Measurements from ENCODE around the gene CADPS.

The CADPS gene

GRCh38 chr3:62405135-62405534 lies 470.1 kb downstream of the CADPS start:
- no peak for DNase-seq

- DNase-seq, result no peak
These were observed 470.9 kb downstream of the CADPS start for GRCh38 chr3:62404321-62404720.

GRCh38 chr3:62403765-62404164 lies 471.5 kb downstream of the CADPS start:
- no peak for DNase-seq

GRCh38 chr3:62392626-62393292 lies 482.5 kb downstream of the CADPS start:
- DNase-seq, result no peak

GRCh38 chr3:62387251-62387650 lies 488.0 kb downstream of the CADPS start:
- DNase-seq, result no peak

- DNase-seq, result no peak
These were observed 495.9 kb downstream of the CADPS start for GRCh38 chr3:62379321-62379798.

GRCh38 chr3:62378921-62379320 lies 496.3 kb downstream of the CADPS start:
- no peak for DNase-seq

GRCh38 chr3:62378311-62378789 lies 496.9 kb downstream of the CADPS start:
- DNase-seq, result no peak

GRCh38 chr3:62376906-62377877 lies 498.0 kb downstream of the CADPS start:
- no peak for DNase-seq

- DNase-seq, result no peak
These were observed 498.8 kb downstream of the CADPS start for GRCh38 chr3:62376454-62376720.

GRCh38 chr3:62375655-62376453 lies 499.4 kb downstream of the CADPS start:
- no peak for DNase-seq

GRCh38 chr3:62374341-62375218 lies 500.6 kb downstream of the CADPS start:
- DNase-seq, result no peak

- no peak for DNase-seq
These were observed 501.4 kb downstream of the CADPS start for GRCh38 chr3:62373714-62374333.

- no peak for DNase-seq
These were observed 502.0 kb downstream of the CADPS start, which contains the start of gene FEZF2 for GRCh38 chr3:62373215-62373614. Gene FEZF2 (minus strand): TSS chr3:62373550. CDS start chr3:62372868, 682 bp downstream.

GRCh38 chr3:62372621-62373041 lies 502.6 kb downstream of the CADPS start:
- no peak for DNase-seq

- no peak for DNase-seq
These were observed 503.3 kb downstream of the CADPS start for GRCh38 chr3:62371720-62372591.

GRCh38 chr3:62370858-62371719 lies 504.1 kb downstream of the CADPS start:
- no peak for DNase-seq

GRCh38 chr3:62370112-62370857 lies 504.9 kb downstream of the CADPS start:
- DNase-seq, result no peak

GRCh38 chr3:62369476-62369743 lies 505.8 kb downstream of the CADPS start:
- no peak for DNase-seq

Measured in activated CD4-positive, alpha-beta T cell treated with anti-CD3 and anti-CD28 coated beads, Interleukin-2, amount 50 U/mL, for 1 hour (primary cell).